ENCODE results near the gene LITAF. TPM values are rescaled to one million over a fixed set of nuclear protein-coding genes. Genes with fewer than 3 reads are reported as not detected.

Gene LITAF
- total RNA-seq, 2 experiments from 2014 or later: 12.2 to 43.2 TPM

DNA sequence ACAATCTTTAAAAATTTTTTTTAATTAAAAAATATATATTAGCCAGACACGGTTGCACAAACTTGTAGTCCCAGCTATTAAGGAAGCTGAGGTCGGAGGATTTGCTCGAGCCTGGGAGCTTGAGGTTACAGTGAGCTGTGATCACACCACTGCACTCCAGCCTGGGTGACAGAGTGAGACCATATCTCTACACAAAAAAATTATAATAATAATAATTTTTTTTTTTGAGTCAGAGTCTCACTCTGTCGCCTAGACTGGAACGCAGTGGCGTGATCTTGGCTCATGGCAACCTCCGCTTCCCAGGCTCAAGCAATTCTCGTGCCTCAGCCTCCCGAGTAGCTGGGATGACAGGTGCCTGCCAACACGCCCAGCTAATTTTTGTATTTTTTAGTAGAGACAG lies 23.8 kb downstream of the LITAF start:
- H3K4me3 ChIP-seq (ENCODE audit: low read depth, low read length, poor library complexity, severe bottlenecking): no peak overlapping the region
- H3K9me3 ChIP-seq (ENCODE audit: low read length): no peaks in the 10 kb centered on the region
- H4K20me1 ChIP-seq (ENCODE audit: insufficient read depth, low read length): no peaks in the 10 kb centered on the region
- POLR2A ChIA-PET: interaction anchor here (0.7 kb wide), 1 partner anchor 139 kb away, joined by 3 read pairs; no protein-coding TSS in a partner anchor
- DNase-seq (ENCODE audit: low spot score): no peak
- H3K27ac ChIP-seq (ENCODE audit: low read depth, low read length, poor library complexity, severe bottlenecking): no peak overlapping the region
- BruUV-seq (replicated peaks): no TSS peak
- CTCF ChIA-PET (ENCODE audit: unreplicated experiment): no interaction called here
- H3K4me2 ChIP-seq (ENCODE audit: low read length): no peak overlapping the region
- no peak for TF ChIP-seq EZH2phosphoT487 (IDR thresholded peaks at IDR 0.05; ENCODE audit: borderline replicate concordance, low read depth, low read length)
- TF ChIP-seq, protein P1, sequence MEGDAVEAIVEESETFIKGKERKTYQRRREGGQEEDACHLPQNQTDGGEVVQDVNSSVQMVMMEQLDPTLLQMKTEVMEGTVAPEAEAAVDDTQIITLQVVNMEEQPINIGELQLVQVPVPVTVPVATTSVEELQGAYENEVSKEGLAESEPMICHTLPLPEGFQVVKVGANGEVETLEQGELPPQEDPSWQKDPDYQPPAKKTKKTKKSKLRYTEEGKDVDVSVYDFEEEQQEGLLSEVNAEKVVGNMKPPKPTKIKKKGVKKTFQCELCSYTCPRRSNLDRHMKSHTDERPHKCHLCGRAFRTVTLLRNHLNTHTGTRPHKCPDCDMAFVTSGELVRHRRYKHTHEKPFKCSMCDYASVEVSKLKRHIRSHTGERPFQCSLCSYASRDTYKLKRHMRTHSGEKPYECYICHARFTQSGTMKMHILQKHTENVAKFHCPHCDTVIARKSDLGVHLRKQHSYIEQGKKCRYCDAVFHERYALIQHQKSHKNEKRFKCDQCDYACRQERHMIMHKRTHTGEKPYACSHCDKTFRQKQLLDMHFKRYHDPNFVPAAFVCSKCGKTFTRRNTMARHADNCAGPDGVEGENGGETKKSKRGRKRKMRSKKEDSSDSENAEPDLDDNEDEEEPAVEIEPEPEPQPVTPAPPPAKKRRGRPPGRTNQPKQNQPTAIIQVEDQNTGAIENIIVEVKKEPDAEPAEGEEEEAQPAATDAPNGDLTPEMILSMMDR (conservative IDR thresholded peaks at IDR 0.05; ENCODE audit: low read length): no peak
- intact Hi-C loops (cut with micrococcal nuclease; ENCODE audit: unreplicated experiment): no loop called here
- no peak overlapping the region for H2AFZ ChIP-seq (ENCODE audit: low read length)
- H3K36me3 ChIP-seq (ENCODE audit: insufficient read depth, low read length): no peaks in the 10 kb centered on the region
- H3K4me1 ChIP-seq (ENCODE audit: insufficient read depth, low read length, poor library complexity, severe bottlenecking): no peaks in the 10 kb centered on the region
- no peaks in the 10 kb centered on the region for H3K9me2 ChIP-seq (ENCODE audit: insufficient read depth, low read length)
- no peaks in the 10 kb centered on the region for H3K79me2 ChIP-seq (ENCODE audit: insufficient read depth, low read depth, low read length)

- Histone ChIP-seq H3K9me3 (ENCODE audit: low read length) (no peaks in the 10 kb centered on the region), H3K27ac (ENCODE audit: low read depth, low read length, poor library complexity, severe bottlenecking) (no peak overlapping the region), H3K79me2 (ENCODE audit: insufficient read depth, low read depth, low read length) (no peaks in the 10 kb centered on the region), H3K4me2 (ENCODE audit: low read length) (no peak overlapping the region), H3K4me1 (ENCODE audit: insufficient read depth, low read length, poor library complexity, severe bottlenecking) (no peaks in the 10 kb centered on the region), H3K36me3 (ENCODE audit: insufficient read depth, low read length) (no peaks in the 10 kb centered on the region), H4K20me1 (ENCODE audit: insufficient read depth, low read length) (no peaks in the 10 kb centered on the region), H3K4me3 (ENCODE audit: low read depth, low read length, poor library complexity, severe bottlenecking) (no peak overlapping the region), H3K9me2 (ENCODE audit: insufficient read depth, low read length) (no peaks in the 10 kb centered on the region), H2AFZ (ENCODE audit: low read length) (no peak overlapping the region)
- ChIA-PET CTCF (ENCODE audit: unreplicated experiment) (no interaction called here), POLR2A (no interaction called here)
- intact Hi-C loops (cut with micrococcal nuclease; ENCODE audit: unreplicated experiment): no loop called here
- no peak for DNase-seq (ENCODE audit: low spot score)
- no TSS peak for BruUV-seq (replicated peaks)
- TF ChIP-seq, protein P1 (conservative IDR thresholded peaks at IDR 0.05; ENCODE audit: low read length): no peak
- no peak for TF ChIP-seq EZH2phosphoT487 (IDR thresholded peaks at IDR 0.05; ENCODE audit: borderline replicate concordance, low read depth, low read length)
Observed at GRCh38 chr16:11562411-11562810, 24.3 kb downstream of the LITAF start.

GRCh38 chr16:11561856-11562255 lies 24.9 kb downstream of the LITAF start:
- Histone ChIP-seq H3K9me3 (ENCODE audit: low read length) (peaks cover 2% of the 10 kb centered on the region; the same call in 1 of the 2 replicates), H2AFZ (ENCODE audit: low read length) (no peak overlapping the region), H3K79me2 (ENCODE audit: insufficient read depth, low read depth, low read length) (no peaks in the 10 kb centered on the region), H3K4me1 (ENCODE audit: insufficient read depth, low read length, poor library complexity, severe bottlenecking) (no peaks in the 10 kb centered on the region), H3K27ac (ENCODE audit: low read depth, low read length, poor library complexity, severe bottlenecking) (no peak overlapping the region), H4K20me1 (ENCODE audit: insufficient read depth, low read length) (no peaks in the 10 kb centered on the region), H3K4me3 (ENCODE audit: low read depth, low read length, poor library complexity, severe bottlenecking) (no peak overlapping the region), H3K4me2 (ENCODE audit: low read length) (no peak overlapping the region), H3K36me3 (ENCODE audit: insufficient read depth, low read length) (no peaks in the 10 kb centered on the region), H3K9me2 (ENCODE audit: insufficient read depth, low read length) (no peaks in the 10 kb centered on the region)
- intact Hi-C loops (cut with micrococcal nuclease; ENCODE audit: unreplicated experiment): no loop called here
- no TSS peak for BruUV-seq (replicated peaks)
- CTCF ChIA-PET (ENCODE audit: unreplicated experiment): no interaction called here
- POLR2A ChIA-PET: no interaction called here
- no peak for TF ChIP-seq EZH2phosphoT487 (IDR thresholded peaks at IDR 0.05; ENCODE audit: borderline replicate concordance, low read depth, low read length)
- TF ChIP-seq, protein P1 (conservative IDR thresholded peaks at IDR 0.05; ENCODE audit: low read length): no peak
- no peak for DNase-seq (ENCODE audit: low spot score)
